Activated CD8-positive, alpha-beta T cell treated with anti-CD3 and anti-CD28 coated beads, Interleukin-2, amount 10 ng/mL, durations not matched to agents 7 days and 5 days (primary cell): ENCODE data around the gene ITPR1. TPM values are rescaled to one million over a fixed set of nuclear protein-coding genes. Genes with fewer than 3 reads are reported as not detected.

Experiments
- ATAC-seq: fragments of 150-1000 bp; cut with Tn5 transposase; one replicate; pipeline ENCODE4 v1.10.0; 2021; ENCODE audit warnings: moderate library complexity
- CTCF ChIA-PET: fragments of 350-600 bp; sonication (Branson Sonifier 250); formaldehyde crosslinking; loops from one replicate; lab custom pipeline; 2021; ENCODE audit warnings: antibody characterized with exemption; lab: Charles Lee
- POLR2A ChIA-PET: fragments of 350-600 bp; sonication (Branson Sonifier 250); formaldehyde crosslinking; loops from one replicate; lab custom pipeline; 2021; ENCODE audit warnings: antibody characterized with exemption; lab: Charles Lee
- DNase-seq: peaks from one replicate; pipeline ENCODE4 v3.0.0-alpha.2; 2020
- H3K27ac Mint-ChIP-seq: one replicate; pipeline ENCODE4 v1.8.0; 2021; ENCODE audit warnings: mild to moderate bottlenecking, mixed read lengths
- H3K27me3 Mint-ChIP-seq: one replicate; pipeline ENCODE4 v1.8.0; 2021; ENCODE audit warnings: low read depth, mixed read lengths
- H3K36me3 Mint-ChIP-seq: one replicate; pipeline ENCODE4 v1.8.0; 2021; ENCODE audit warnings: low read depth, mixed read lengths
- H3K4me1 Mint-ChIP-seq: one replicate; pipeline ENCODE4 v1.8.0; 2021; ENCODE audit warnings: low read depth, mixed read lengths
- H3K4me3 Mint-ChIP-seq: one replicate; pipeline ENCODE4 v1.8.0; 2021; ENCODE audit warnings: mild to moderate bottlenecking, mixed read lengths
- H3K9me3 Mint-ChIP-seq: one replicate; pipeline ENCODE4 v1.8.0; 2022; ENCODE audit warnings: mixed read lengths; ENCODE audit not compliant: insufficient read depth
- total RNA-seq, 2 experiments: library from RNA; stranded (reverse); gene quantifications; one replicate each; pipeline ENCODE4 v1.2.3, GENCODE V29; 2021

Gene ITPR1
- total RNA-seq, 2 experiments from 2014 or later: 53.8 to 57.3 TPM

DNA sequence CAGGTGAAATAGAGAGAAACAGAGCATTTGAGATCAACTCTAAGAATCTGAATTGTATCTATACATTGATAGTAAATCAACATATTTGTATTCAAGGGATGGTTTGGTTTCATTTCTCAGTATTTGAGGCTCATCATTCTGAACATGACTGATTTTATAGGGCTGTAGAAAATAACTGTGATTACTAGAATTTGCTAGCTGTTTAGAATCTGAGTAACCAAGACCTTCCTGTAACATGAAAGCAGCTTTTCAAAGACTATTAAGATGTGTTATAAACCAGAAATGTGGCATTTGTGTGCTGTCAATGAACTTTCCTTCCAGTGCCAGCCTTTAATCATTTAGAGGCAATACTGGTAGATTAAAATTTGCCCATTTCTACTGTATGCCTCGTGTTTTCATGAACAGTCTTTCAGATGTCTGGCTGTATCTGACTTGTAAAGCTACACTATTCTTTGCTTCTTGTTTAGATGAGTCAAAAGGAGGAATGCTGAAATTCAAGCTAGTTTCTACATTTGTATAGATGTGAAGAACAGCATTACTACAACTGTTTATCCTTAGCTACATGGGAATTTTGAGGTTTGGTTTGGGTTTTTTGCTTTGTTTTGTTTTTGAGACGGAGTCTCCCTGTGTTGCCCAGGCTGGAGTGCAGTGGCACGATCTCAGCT, 348.8 kb downstream of the ITPR1 start:
- Mint-ChIP-seq H3K9me3 (peaks cover 4% of the 10 kb centered on the region), H3K36me3 (peaks cover 69% of the 10 kb centered on the region), H3K4me3 (no peak overlapping the region), H3K4me1 (peaks cover 92% of the 10 kb centered on the region), H3K27me3 (no peaks in the 10 kb centered on the region), H3K27ac (peak overlapping the region; percentile 86)
- ChIA-PET CTCF (interaction anchor here (0.7 to 1.8 kb wide), 18 partner anchors 9 to 185 kb away, joined by 3 to 13 read pairs (median 6); no protein-coding TSS in a partner anchor), POLR2A (interaction anchor here (0.6 to 21.8 kb wide), 8 partner anchors 8 to 139 kb away, joined by 3 to 737 read pairs (median 11); partner anchors contain the start of gene BHLHE40)
- DNase-seq (no peak), ATAC-seq (peak; percentile 25)

DNA sequence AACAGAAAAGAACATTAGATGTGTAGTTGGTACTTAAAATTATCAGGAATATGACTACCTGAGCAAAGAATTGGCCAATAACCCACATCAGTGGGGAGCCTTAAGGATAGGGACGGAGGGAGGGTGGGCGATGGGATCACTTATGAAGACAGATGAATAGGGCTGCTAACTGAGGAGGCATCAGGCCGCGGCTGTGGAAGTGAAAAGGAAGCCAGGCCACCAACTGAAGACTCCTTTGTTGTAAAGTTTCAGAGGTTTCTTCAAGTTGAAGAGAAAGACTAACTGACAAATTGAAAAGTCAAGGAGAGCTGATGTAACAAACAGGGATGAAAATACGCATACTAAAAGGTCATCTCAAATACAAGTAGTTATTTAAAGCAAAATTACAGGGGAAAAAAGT, 350.5 kb downstream of the ITPR1 start:
- Mint-ChIP-seq H3K36me3 (peaks cover 61% of the 10 kb centered on the region), H3K9me3 (peaks cover 4% of the 10 kb centered on the region), H3K4me3 (peak overlapping the region; percentile 8), H3K27ac (peak overlapping the region; percentile 87), H3K4me1 (peaks cover 92% of the 10 kb centered on the region), H3K27me3 (no peaks in the 10 kb centered on the region)
- no peak for DNase-seq
- no peak for ATAC-seq
- ChIA-PET CTCF (interaction anchor here (0.7 to 2.2 kb wide), 13 partner anchors 9 to 214 kb away, joined by 3 to 23 read pairs (median 5); partner anchors contain the start of gene BHLHE40), POLR2A (interaction anchor here (0.7 to 21.8 kb wide), 4 partner anchors 11 to 138 kb away, joined by 3 to 737 read pairs (median 72); partner anchors contain the start of gene BHLHE40)

DNA sequence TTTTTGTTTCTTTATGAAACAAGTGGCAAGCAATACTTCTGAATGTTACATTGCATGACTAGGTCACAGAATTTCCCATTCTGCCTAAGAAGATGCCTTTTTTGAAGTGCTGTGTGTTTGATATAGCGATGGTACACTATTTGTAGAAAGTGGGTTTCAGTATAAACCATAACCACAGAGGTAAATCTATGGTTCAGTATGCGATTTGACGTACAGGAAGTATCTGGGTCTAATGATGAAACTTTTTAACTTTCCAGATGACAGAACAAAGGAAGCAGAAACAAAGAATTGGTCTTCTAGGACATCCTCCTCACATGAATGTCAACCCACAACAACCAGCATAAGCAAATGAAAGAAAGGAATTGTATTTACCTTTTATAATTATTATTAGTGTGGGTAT, 352.7 kb downstream of the ITPR1 start:
- Mint-ChIP-seq H3K27me3 (no peaks in the 10 kb centered on the region), H3K27ac (peak overlapping the region; percentile 87), H3K36me3 (peaks cover 52% of the 10 kb centered on the region), H3K9me3 (peaks cover 4% of the 10 kb centered on the region), H3K4me1 (peaks cover 97% of the 10 kb centered on the region), H3K4me3 (peak overlapping the region; percentile 36)
- ATAC-seq: peak; percentile 65
- ChIA-PET POLR2A (interaction anchor here (5.2 to 10.2 kb wide), 3 partner anchors 13 to 134 kb away, joined by 131 to 250 read pairs (median 237); partner anchors contain the start of gene BHLHE40), CTCF (interaction anchor here (1.6 to 7.3 kb wide), 5 partner anchors 9 to 138 kb away, joined by 5 to 53 read pairs (median 7); no protein-coding TSS in a partner anchor)
- DNase-seq: no peak

DNA sequence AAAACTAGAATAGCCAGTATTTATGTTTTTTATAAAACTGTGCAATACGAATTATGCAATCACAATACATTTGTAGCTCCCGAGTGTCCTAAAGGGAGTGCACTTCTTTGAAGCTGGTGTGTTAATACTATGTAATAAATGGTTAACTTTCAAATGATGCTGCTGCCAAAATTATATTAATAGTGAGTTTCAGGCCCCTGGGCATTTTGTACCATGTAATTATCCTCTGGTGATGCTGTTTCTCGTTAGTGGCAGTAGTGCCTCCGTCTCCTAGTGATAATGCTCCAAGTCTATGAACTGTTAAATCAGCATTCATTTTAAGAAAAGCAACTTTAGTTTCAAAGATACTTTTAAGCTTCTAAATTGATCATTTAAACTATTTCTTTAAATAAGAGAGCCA, 353.4 kb downstream of the ITPR1 start:
- no peaks in the 10 kb centered on the region for H3K27me3 Mint-ChIP-seq
- H3K4me3 Mint-ChIP-seq: peak overlapping the region; percentile 17
- CTCF ChIA-PET: interaction anchor here (0.9 to 7.3 kb wide), 10 partner anchors 10 to 138 kb away, joined by 3 to 53 read pairs (median 6); partner anchors contain the start of gene BHLHE40
- ATAC-seq (no peak), DNase-seq (no peak)
- H3K27ac Mint-ChIP-seq: peak overlapping the region; percentile 75
- POLR2A ChIA-PET: interaction anchor here (0.7 to 10.2 kb wide), 3 partner anchors 16 to 134 kb away, joined by 5 to 250 read pairs (median 237); partner anchors contain the start of gene BHLHE40
- peaks cover 97% of the 10 kb centered on the region for H3K4me1 Mint-ChIP-seq
- H3K36me3 Mint-ChIP-seq: peaks cover 48% of the 10 kb centered on the region
- peaks cover 4% of the 10 kb centered on the region for H3K9me3 Mint-ChIP-seq

DNA sequence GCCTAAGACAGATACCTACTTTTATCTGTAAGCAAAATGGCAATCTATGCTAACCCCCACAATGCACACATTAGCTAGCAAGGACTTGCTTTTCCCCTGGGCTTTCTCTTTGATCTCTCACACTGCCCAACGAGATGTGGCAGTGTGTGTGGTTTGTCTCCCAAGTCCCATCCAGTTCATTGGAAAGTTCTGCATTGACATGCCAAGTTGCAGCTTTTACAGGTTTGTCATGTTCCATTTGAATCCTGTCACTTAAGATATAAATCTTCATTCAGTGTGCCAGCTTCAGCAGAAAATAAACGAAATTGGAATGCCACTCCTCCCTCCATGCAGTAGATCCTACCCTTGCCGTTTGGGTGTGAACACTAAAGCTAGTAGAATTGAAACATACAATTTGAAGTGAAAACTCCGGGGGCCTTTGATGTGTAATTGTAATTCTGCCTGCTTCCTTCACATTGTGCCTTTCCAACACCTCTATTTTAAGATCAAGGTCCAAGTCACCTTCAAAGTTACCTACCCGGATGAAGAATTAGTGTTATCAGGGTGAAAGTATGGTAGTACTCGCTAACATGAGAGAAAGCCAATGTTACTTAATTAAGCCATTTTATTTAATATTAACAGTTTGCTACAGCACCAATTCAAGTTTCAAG, 355.2 kb downstream of the ITPR1 start:
- POLR2A ChIA-PET: interaction anchor here (0.6 to 10.2 kb wide), 6 partner anchors 9 to 138 kb away, joined by 3 to 250 read pairs (median 16); partner anchors contain the start of gene BHLHE40
- Mint-ChIP-seq H3K36me3 (peaks cover 40% of the 10 kb centered on the region), H3K9me3 (peaks cover 4% of the 10 kb centered on the region), H3K27me3 (no peaks in the 10 kb centered on the region), H3K4me1 (peaks cover 92% of the 10 kb centered on the region), H3K4me3 (peak overlapping the region; percentile 11), H3K27ac (peak overlapping the region; percentile 90)
- ATAC-seq (no peak), DNase-seq (no peak)
- CTCF ChIA-PET: interaction anchor here (0.8 to 7.3 kb wide), 6 partner anchors 11 to 131 kb away, joined by 3 to 53 read pairs (median 10); partner anchors contain the start of gene BHLHE40

DNA sequence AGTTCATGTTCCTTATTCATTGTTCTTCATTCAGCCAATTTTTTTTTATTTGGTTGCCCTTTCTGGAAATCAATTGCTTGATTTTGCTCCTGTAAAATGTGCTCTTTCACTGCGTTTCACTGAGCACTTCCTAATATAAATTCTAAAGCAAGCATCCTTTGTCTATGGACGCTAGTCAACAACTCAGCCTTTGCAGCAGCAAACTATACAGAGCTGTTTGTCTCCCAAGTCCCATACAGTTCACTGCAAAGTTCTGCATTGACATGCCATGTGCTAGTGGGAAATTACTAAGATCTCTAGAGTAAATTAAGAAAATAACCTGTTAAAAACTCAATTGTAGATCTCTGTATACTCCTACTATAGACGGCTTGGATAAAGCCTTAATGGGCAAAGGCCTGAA, 356.0 kb downstream of the ITPR1 start:
- H3K27ac Mint-ChIP-seq: peak overlapping the region; percentile 90
- H3K36me3 Mint-ChIP-seq: peaks cover 42% of the 10 kb centered on the region
- DNase-seq (no peak), ATAC-seq (no peak)
- no peaks in the 10 kb centered on the region for H3K27me3 Mint-ChIP-seq
- no peak overlapping the region for H3K4me3 Mint-ChIP-seq
- H3K4me1 Mint-ChIP-seq: peaks cover 93% of the 10 kb centered on the region
- ChIA-PET CTCF (interaction anchor here (0.6 to 7.3 kb wide), 9 partner anchors 12 to 138 kb away, joined by 3 to 53 read pairs (median 11); partner anchors contain the start of gene BHLHE40), POLR2A (interaction anchor here (1.2 to 10.2 kb wide), 5 partner anchors 19 to 159 kb away, joined by 3 to 250 read pairs (median 26); partner anchors contain the start of gene BHLHE40)
- H3K9me3 Mint-ChIP-seq: no peaks in the 10 kb centered on the region

DNA sequence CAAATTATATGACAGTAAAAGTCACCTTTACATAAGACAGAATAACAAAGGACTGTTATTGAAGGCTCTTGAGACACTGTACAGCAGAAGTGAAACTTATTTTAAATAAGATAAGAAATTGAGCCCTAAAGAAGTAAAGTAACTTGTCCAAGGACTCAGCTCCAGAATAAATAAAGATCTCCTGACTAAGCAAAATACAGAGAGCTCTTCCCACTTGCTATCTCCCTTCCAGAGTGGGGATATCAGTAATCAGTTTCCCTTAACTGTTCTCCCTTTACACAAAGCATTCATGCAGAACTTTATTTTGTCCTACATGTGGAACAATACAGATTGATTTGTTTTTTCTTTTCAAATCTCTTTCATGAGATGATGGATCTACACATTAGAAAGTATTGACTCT, 356.6 kb downstream of the ITPR1 start:
- Mint-ChIP-seq H3K4me1 (peaks cover 90% of the 10 kb centered on the region), H3K27ac (peak overlapping the region; percentile 90), H3K36me3 (peaks cover 40% of the 10 kb centered on the region), H3K4me3 (peak overlapping the region; percentile 34), H3K9me3 (no peaks in the 10 kb centered on the region), H3K27me3 (no peaks in the 10 kb centered on the region)
- DNase-seq: no peak
- ChIA-PET CTCF (interaction anchor here (0.8 to 7.3 kb wide), 13 partner anchors 8 to 208 kb away, joined by 3 to 53 read pairs (median 10); partner anchors contain the start of gene BHLHE40), POLR2A (interaction anchor here (0.5 to 10.2 kb wide), 11 partner anchors 8 to 1677 kb away, joined by 3 to 250 read pairs (median 6); partner anchors contain the start of gene BHLHE40)
- ATAC-seq: no peak

DNA sequence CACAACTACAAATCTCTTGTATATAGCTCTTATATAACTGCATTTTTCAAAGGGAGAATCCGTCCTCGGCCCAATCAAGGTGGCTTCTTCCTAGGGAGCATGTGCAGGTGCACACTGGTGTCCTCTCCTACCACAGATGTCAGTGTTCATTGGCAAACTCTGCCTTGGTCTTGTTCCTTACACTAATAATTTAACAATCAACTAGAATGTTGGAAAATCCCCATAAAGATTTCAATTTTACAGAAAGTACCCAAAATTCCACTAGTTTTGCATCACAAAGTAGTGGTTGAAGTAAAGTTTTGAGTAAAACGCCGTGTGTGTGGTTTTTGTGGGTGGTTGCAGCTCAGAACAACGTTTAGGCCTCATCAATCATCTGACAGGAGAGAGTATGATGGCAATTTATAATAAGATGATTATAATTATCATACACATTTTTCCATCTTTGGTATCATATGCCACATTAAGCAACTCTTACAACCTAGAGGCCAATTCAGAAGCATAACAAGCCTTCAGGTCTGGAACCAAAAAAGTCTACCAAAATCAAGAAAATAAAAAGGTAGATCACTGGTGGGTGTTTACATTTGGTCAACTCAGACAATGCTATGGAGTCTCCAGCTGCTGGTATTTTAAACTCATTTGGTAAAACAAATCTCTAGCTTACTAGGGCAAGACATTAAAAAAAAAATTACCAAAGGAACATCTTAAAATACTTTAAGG, 357.2 kb downstream of the ITPR1 start:
- Mint-ChIP-seq H3K27ac (peak overlapping the region; percentile 90), H3K36me3 (peaks cover 40% of the 10 kb centered on the region), H3K4me1 (peaks cover 90% of the 10 kb centered on the region), H3K27me3 (no peaks in the 10 kb centered on the region), H3K4me3 (peak overlapping the region; percentile 34), H3K9me3 (peaks cover 5% of the 10 kb centered on the region)
- DNase-seq (peak; percentile 72), ATAC-seq (peak; percentile 34)
- ChIA-PET CTCF (interaction anchor here (0.7 to 7.3 kb wide), 19 partner anchors 8 to 207 kb away, joined by 3 to 53 read pairs (median 5); partner anchors contain the start of gene BHLHE40), POLR2A (interaction anchor here (0.5 to 10.2 kb wide), 14 partner anchors 9 to 1677 kb away, joined by 3 to 250 read pairs (median 4); partner anchors contain the start of gene BHLHE40)

DNA sequence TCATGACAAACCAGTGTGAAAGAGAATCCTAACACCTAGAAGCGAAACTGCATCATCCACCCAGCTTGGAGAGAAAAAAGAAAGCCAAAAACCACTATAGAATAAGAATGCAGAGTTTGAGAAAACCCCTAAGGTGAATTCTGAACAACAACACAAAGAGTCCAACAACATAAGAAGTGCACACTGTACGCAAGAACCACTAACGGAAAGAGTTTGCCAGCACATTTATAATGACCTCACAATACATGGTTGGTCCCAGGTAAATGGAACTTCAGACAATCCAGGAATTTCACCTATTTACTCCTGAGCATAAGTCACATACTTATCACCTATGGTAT, 357.7 kb downstream of the ITPR1 start:
- H3K9me3 Mint-ChIP-seq: peaks cover 5% of the 10 kb centered on the region
- peaks cover 90% of the 10 kb centered on the region for H3K4me1 Mint-ChIP-seq
- ChIA-PET CTCF (interaction anchor here (0.7 to 7.3 kb wide), 21 partner anchors 9 to 140 kb away, joined by 3 to 53 read pairs (median 5); partner anchors contain the start of gene BHLHE40), POLR2A (interaction anchor here (0.7 to 10.2 kb wide), 11 partner anchors 9 to 175 kb away, joined by 3 to 250 read pairs (median 6); partner anchors contain the start of gene BHLHE40)
- peak; percentile 72 for ATAC-seq
- peak overlapping the region; percentile 34 for H3K4me3 Mint-ChIP-seq
- peaks cover 42% of the 10 kb centered on the region for H3K36me3 Mint-ChIP-seq
- no peaks in the 10 kb centered on the region for H3K27me3 Mint-ChIP-seq
- peak; percentile 56 for DNase-seq
- peak overlapping the region; percentile 90 for H3K27ac Mint-ChIP-seq
